ENCODE results near the gene SCOC.
"Not testable (repeated sequence)": the region's sequence is repeated elsewhere in the genome, so short reads cannot be mapped to it uniquely, and the experiment has no call there.

SCOC gene

DNA sequence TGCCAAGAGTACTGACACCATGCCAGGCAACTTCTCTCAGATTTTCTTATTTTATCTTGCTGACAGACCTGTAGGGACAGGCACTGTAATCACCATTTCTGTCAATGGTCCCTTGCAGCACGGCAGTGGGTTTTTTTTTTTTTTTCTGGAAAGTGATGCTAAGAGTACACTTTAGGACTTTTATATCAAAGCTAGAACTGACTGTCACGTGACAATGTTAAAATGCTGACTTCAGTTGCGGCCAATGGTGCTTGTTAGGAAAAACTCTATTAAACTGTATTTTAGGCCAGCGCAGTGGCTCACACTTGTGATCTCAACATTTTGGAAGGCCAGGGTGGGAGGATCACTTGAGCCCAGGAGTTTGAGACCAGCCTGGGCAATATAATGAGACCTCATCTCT, 12.3 kb upstream of the SCOC start:
- DNase-seq (ENCODE audit: low read depth in 2 of 2) = no peak

DNA sequence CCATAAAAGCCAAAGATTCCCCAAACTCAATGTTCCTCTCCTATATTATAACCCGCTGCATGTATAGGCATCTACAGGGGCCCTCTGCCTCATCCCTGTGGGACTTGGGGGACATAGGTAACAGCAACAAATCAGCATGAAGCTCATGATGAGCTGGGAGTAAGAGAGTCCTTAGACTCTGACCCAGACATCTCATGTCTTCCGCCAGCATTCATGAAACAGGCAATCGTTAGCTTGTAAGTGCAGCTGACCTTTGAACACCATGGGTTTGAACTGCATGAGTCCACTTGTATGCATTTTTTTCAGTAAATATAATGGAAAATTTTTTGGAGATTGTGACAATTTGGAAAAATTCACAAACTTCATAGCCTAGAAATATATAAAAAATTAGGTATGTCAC, 10.4 kb upstream of the SCOC start:
- DNase-seq (ENCODE audit: low read depth in 2 of 2) = no peak

DNA sequence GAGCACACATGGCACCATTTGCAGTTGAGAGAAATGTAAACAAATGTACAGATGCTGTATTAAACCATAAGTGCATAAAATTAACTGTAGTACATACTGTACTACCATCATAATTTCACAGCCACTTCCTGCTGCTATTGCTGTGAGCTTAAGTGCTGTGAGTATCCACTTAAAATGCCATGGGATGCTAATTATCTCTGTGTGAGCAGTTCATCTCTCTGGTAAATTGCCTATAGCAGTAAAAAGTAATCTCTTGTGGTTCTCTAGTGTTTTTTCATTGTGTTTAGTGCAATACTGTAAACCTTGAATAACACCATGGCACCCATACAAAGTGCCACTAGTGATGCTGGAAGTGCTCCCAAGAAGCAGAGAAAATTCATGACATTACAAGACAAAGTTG, 9.9 kb upstream of the SCOC start:
- DNase-seq (ENCODE audit: low read depth in 2 of 2) = no peak

DNA sequence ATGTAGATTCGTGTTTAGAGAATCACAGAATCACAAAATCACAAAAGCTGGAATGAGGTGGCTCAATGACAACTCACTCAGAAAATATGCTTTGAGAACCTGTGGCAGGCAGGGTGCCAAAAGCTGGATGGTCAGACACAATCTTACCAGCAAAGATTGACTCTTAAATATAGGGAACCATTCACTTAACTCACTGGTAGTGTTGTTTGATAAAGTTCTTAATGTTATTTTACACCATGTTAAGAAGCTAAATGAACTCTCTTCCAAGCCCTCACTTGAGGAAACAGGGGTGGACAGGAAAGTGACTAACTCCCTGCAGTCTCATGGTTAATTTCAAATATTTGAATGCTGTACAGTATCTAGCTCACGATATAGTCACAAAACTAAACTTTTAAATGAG, 5.7 kb upstream of the SCOC start:
- DNase-seq (ENCODE audit: low read depth in 2 of 2) = no peak

DNA sequence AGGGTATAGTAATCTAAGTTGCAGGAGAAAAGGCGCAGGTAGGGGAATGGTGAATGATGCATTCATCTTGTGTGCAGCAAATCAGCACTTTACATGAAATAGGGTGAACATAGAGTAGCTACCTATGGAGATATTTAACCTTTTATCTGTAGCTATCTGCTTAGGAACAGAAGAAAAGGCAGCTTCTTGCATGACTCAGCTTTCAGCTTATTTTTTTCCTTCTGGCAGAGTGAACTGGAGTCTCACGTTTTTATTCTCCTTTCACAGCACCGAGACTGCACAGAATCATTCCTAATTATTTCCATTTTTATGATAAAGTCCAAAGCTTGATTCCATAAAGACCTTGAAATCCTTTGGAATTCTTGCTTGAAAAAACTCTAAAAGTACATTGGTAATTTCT, 4.8 kb upstream of the SCOC start:
- DNase-seq (ENCODE audit: low read depth in 2 of 2) = no peak

DNA sequence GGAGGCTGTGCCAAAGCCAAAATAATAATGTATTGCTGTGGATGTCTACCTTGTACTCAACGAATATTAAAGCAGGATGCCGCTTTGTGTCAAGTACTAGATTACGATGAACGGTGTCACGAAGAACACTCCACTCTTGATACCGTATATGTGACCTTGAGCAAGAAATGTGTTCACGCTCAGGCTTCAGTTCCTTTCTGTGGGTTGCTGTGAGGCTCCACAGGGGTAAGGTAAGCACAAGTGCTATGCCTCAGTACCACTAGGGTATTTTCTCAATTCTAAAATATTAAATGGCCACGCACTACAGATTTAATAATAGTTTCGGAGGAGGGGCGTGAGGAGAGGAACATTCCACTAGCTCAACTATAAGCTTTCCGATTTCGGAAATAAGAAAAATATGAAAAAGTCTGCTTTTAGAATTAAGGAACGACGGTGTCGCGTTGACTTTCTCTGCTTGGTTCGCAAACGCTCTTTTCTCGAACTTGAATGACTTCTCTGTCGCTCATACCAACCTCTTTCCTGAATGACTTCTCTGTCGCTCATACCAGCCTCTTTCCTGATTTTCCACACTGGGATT, 607 bp upstream of the SCOC start:
- DNase-seq (ENCODE audit: low read depth in 2 of 2) = no peak

DNA sequence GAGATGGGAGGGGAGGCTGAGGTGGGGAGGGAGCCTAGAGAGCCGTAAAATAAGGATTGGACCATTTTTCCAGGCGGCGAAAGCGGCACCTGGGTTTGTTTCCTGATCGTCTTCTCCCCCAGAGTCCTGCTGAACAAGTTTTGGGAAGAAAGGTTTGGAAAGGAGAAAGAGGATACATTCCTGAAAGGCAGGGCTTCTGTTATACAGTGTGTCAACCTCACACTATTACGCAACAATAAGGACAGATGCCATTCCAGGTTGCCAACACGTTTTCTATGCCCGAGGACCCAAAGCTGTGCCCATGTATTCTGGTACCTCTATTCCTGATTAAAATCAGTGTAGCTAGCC, 658 bp downstream of the SCOC start:
- no peak for DNase-seq (ENCODE audit: low read depth in 2 of 2)

DNA sequence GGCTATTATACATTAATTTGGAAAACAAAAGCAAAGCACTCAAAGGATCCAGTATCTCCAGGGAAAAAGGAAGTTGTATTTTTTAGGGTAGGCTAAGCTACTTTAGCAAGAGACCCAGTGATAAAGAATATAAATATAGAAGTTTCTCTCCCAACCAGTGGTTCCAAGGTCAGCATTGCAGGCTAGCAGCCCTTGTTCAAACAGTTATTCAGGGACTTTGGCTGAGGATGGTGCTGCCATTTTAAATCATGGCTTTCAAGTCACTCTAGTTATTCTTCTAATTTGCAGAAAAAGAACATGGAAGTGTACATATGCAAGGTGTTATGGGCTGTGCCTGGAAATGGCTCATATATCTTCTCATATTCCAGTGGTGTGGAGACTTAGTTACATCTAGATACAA, 9.3 kb downstream of the SCOC start:
- no peak for DNase-seq (ENCODE audit: low read depth in 2 of 2)

DNA sequence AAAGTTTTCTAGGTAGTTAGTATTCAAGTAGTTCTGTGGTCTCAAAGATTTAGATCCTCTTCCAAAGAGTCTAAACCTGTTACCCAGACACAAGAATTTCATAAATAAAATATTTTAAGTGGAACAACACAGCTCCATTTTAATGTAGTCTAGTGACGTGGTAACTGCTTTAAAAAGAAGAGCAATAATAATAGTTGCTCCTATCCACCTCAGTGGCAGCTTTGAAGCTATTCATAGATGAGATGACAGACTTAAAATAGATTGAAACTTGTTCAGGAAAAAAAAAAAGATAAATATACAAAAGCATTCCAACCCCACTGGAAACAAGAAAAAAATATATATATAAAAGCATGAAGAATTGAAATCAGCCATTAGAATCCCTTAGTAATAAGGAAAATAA, 14.6 kb downstream of the SCOC start:
- no peak for DNase-seq (ENCODE audit: low read depth in 2 of 2)

DNA sequence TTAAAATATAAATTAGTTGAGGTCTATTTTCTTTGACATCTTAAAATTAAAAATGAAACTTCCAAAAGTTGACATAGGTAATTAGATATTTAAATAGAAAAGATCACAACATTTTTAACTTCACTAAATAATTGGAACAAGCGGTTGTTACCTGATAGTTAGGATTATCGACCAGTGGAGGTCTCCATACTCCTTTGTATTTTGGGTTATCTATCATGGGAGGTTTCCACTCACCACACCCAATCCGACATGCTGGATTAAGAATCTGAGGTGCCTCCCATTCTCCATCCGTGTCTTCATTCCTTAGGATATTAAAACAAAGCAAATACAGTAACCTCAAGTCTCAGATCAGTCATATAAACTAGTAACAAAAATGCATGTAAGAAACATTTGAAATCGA, 22.2 kb downstream of the SCOC start:
- no peak for DNase-seq (ENCODE audit: low read depth in 2 of 2)

DNA sequence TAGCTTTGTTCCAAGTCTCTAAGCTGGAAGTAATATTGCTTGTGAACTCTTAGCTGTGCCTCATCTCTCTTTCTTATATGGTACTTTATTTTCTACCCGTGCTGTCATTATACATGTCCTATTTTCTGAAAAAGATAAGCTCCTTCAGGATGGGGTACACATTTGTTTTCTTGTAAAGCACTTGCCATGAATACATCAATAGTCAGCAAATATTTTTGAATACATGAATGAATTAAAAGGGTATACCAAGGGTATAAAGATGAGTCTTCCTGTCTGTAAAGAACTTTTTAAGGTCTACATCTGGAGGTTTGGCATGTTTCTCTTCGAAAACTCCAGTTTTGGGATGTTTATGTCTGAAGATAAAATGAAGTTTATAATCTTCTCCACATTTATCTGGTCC, 26.7 kb downstream of the SCOC start:
- DNase-seq (ENCODE audit: low read depth in 2 of 2) = no peak

DNA sequence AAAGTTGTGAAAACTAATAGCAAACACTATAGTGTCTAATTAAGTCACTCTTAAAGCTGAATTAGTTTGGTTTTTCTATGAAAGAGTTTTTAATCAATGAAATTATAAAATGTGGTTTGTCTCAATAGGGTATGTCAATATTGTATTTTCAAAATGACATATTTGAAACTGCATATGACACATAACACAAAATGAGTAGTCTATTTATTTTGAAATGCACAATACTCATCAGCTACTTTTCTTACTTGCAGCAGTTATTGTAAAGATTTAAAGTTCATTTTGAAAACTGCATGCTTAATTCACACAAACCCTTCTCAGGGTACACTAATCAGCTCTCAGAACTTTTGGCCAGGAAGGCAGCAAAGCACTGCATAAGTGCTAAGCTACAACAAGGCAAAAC, 32.8 kb downstream of the SCOC start:
- DNase-seq (ENCODE audit: low read depth in 2 of 2) = no peak

DNA sequence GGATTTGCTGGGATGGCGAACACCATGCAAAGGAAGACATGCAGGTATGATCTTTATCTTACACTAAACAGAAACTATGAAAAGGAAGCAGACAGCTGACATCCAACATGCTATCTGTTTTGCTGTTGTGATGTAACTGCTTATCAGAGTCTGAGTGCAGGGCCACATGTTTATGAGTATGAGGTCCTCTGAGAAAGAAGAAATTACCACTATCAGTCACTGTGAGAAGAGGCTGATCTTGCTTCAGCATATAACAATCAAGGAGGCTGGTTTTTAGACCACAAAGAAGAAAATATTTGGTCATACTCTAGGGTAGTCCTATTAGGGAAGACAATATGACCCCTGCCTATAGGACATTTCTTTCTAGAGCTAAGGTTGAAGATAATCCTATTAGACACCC, 35.5 kb downstream of the SCOC start:
- no peak for DNase-seq (ENCODE audit: low read depth in 2 of 2)

DNA sequence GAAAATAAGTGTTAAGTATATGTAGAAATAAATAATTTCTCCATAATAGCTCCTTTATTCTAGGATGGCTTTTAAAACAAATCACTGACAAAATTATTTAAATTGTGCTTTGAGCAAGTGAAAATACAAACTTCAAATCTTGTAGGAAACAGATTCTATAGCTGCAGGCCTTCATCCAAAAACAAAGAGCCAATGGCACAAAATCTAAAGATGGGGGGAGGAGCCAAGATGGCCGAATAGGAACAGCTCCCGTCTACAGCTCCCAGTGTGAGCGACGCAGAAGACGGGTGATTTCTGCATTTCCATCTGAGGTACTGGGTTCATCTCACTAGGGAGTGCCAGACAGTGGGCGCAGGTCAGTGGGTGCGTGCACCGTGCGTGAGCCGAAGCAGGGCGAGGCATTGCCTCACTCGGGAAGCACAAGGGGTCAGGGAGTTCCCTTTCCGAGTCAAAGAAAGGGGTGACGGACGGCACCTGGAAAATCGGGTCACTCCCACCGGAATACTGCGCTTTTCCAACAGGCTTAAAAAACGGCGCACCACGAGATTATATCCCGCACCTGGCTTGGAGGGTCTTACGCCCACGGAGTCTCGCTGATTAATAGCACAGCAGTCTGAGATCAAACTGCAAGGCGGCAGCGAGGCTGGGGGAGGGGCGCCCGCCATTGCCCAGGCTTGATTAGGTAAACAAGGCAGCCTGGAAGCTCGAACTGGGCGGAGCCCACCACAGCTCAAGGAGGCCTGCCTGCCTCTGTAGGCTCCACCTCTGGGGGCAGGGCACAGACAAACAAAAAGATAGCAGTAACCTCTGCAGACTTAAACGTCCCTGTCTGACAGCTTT, 39.9 kb downstream of the SCOC start:
- not testable (repeated sequence) for DNase-seq (ENCODE audit: low read depth in 2 of 2)

DNA sequence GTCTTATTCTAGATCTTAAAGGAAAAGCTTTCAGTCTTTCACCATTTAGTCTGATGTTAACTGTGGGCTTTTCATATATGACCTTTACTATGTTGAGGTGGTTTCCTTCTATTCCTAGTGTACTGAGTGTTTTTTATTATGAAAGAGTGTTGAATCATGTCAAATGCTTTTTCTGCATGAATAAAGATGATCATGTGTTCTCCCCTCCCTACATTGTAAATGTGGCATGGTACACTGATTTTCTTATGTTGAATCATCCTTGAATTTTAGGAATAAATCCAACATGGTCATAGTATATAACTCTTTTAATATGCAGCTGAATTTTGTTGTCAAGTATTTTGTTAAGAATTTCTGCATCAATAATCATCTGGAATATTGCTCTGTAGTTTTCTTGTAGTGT, 49.7 kb downstream of the SCOC start:
- DNase-seq (ENCODE audit: low read depth in 2 of 2) = no peak

DNA sequence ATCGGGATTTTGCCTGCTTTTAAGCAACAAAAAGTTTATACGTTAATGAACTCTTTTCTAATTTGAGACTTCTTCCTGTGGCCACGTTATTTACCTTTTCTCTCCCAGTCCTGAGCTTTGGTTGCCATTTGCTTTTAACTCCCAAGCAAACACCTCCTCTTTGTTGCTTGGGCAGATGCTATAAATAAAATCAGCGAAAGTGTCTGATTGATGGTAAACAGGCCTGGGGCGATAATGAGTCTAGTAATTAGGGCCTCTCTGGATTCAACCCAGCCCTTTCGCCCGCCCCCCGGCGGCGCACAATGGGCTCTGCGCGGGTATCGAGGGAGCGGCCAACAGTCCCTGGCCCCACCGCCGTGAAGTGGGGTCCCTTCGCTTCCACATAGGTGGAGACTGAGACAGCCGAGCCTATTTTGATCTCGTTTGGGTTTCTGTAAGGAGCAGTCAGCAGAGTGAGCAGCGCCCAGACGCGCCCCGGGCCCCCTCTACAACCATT, 53.2 kb downstream of the SCOC start:
- no peak for DNase-seq (ENCODE audit: low read depth in 2 of 2)

DNA sequence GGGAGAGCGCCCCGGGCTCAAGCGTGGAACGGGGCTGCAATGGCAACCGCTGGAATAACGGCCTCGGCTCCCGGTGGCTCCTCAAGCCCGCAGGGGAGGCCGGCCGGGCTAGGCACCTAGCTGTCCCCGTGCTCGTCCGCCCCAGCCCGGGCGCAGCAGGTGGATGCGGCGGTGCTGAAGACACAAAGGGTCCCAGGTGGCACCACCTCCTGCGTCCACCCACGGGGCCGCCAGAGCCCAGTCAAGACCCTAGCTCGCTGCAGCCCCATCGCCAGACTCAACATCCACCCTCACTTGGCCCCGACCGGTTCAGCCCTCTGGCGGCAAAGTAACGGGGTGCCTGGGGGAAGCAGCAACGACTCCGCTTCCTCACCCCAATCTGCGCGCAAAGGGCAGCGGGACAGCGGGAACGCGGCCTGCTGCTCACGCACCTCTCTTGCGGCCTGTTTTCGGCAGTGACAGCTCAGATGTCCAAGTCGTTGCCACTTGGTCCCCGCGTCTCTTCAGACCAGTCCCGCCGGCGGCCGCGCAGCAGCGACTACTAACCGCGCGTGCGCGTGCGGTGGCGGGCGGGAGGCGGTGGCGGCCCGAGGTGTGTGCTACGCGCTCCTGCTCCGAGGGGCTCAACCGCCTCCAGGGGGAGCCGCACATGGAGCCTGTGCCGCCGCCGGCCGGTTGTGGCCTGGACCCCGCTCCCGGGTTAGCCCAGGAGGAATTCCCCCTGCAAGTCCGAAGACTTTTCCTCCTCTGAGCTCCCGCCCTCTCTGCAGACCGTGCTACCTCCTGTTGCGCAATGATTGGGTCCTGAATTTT, 53.9 kb downstream of the SCOC start, which contains the start of gene CLGN:
Gene CLGN, minus strand, starts transcription at position 543 of the 813 bp plus-strand sequence. CDS start 14,570 bp downstream, outside the sequence.
- peak in 1 of 2 donors; percentile 13 for DNase-seq (ENCODE audit: low read depth in 2 of 2)

DNA sequence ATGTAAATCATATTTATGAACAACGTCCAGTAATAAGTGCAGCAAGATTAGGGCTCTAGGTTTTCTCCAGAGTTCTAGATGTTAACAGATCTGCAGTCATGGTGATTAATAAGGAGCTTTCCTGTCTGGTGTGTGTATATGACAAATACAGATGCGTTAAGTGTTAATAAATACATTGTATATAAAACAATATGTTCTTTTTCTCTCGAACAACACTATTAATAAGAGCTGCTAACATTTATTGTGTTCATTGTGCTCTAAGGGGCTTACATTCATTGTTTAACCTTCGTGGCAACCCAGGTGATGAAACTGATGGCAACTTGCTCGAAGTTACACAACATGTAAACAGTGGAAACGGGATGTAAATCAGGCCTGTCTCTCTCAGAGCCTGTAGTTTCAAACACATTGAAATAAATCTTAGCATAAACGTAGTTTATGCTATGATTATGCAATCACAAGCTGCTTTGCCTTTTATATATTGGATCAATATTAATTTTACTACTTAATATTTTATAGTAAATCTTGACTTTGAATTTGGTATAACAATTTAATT, 54.5 kb downstream of the SCOC start:
- DNase-seq (ENCODE audit: low read depth in 2 of 2) = no peak

All from stimulated activated CD8-positive, alpha-beta memory T cell treated with anti-CD3 and anti-CD28 coated beads, Interleukin-15, amount 100 ng/mL, for 4 hours (primary cell).